Astrocyte (in vitro differentiated cells and primary cell): Measurements from ENCODE around the gene ACOT8. TPM values are rescaled to one million over a fixed set of nuclear protein-coding genes. Genes with fewer than 3 reads are reported as not detected.
A peak's percentile ranks its signal among the peaks of the same experiment; 100 is the strongest.

ENCODE experiments used
- DNase-seq: peaks from one replicate; pipeline ENCODE4 v3.0.0-alpha.2; 2010; ENCODE audit warnings: low read depth
- FAIRE-seq: peaks from 2 replicates; lab custom pipeline; 2011; peaks lifted over from hg19 to GRCh38; lab: Jason Lieb, UNC
- H2AFZ ChIP-seq: 2 replicates; pipeline ENCODE4 v1.6.0; 2012; ENCODE audit warnings: low read depth, low read length, inconsistent platforms
- H3K27ac ChIP-seq: 2 replicates; pipeline ENCODE4 v1.5.1; 2011; ENCODE audit warnings: low read depth, low read length, inconsistent platforms
- H3K27me3 ChIP-seq: 2 replicates; pipeline ENCODE4 v1.6.0; 2011; ENCODE audit warnings: low read length, inconsistent platforms; ENCODE audit not compliant: insufficient read depth
- H3K36me3 ChIP-seq: 2 replicates; pipeline ENCODE4 v1.5.1; 2011; ENCODE audit warnings: low read length, inconsistent platforms; ENCODE audit not compliant: insufficient read depth
- H3K4me1 ChIP-seq: 2 replicates; pipeline ENCODE4 v1.5.1; 2011; ENCODE audit warnings: low read length, inconsistent platforms; ENCODE audit not compliant: insufficient read depth
- H3K4me2 ChIP-seq: 2 replicates; pipeline ENCODE4 v1.6.0; 2012; ENCODE audit warnings: low read length, inconsistent platforms
- H3K4me3 ChIP-seq: 2 replicates; pipeline ENCODE4 v1.5.1; 2011; ENCODE audit warnings: low read depth, mild to moderate bottlenecking, low read length, inconsistent platforms; ENCODE audit not compliant: insufficient read depth
- H3K79me2 ChIP-seq: 2 replicates; pipeline ENCODE4 v1.6.0; 2012; ENCODE audit warnings: mild to moderate bottlenecking, low read length, inconsistent platforms; ENCODE audit not compliant: insufficient read depth
- H3K9ac ChIP-seq: 2 replicates; pipeline ENCODE4 v1.6.0; 2012; ENCODE audit warnings: mild to moderate bottlenecking, low read length, inconsistent platforms
- H3K9me3 ChIP-seq: 2 replicates; pipeline ENCODE4 v1.5.1; 2012; ENCODE audit warnings: low read depth, mild to moderate bottlenecking, low read length, inconsistent platforms; ENCODE audit not compliant: insufficient read depth
- H4K20me1 ChIP-seq: 2 replicates; pipeline ENCODE4 v1.6.0; 2012; ENCODE audit warnings: low read length, inconsistent platforms; ENCODE audit not compliant: insufficient read depth
- H3K27ac Mint-ChIP-seq: one replicate; pipeline ENCODE4 v1.8.0; 2021; ENCODE audit warnings: mild to moderate bottlenecking, mixed read lengths; ENCODE audit not compliant: unreplicated experiment
- H3K27me3 Mint-ChIP-seq: one replicate; pipeline ENCODE4 v1.8.0; 2021; ENCODE audit warnings: low read depth, mixed read lengths; ENCODE audit not compliant: unreplicated experiment
- H3K36me3 Mint-ChIP-seq: one replicate; pipeline ENCODE4 v1.8.0; 2021; ENCODE audit warnings: low read depth, mixed read lengths; ENCODE audit not compliant: unreplicated experiment
- H3K4me1 Mint-ChIP-seq: one replicate; pipeline ENCODE4 v1.8.0; 2021; ENCODE audit warnings: low read depth, mixed read lengths; ENCODE audit not compliant: unreplicated experiment
- H3K4me3 Mint-ChIP-seq: one replicate; pipeline ENCODE4 v1.8.0; 2021; ENCODE audit warnings: mild to moderate bottlenecking, moderate library complexity, mixed read lengths; ENCODE audit not compliant: unreplicated experiment
- H3K9me3 Mint-ChIP-seq: one replicate; pipeline ENCODE4 v1.8.0; 2021; ENCODE audit warnings: mild to moderate bottlenecking, mixed read lengths; ENCODE audit not compliant: unreplicated experiment
- EZH2 ChIP-seq: IDR thresholded peaks from 2 replicates; pipeline ENCODE4 v1.6.1; 2012; ENCODE audit warnings: mild to moderate bottlenecking, low read length, inconsistent platforms; ENCODE audit not compliant: insufficient read depth
- total RNA-seq: library from RNA; stranded (reverse); gene quantifications from 2 replicates; pipeline ENCODE4 v1.2.1, GENCODE V29; 2021
- TF ChIP-seq, protein P1 (sequence below): IDR thresholded peaks from 2 replicates; pipeline ENCODE4 v1.5.1; 2011; ENCODE audit warnings: low read depth, mild to moderate bottlenecking, inconsistent platforms, low read length, moderate library complexity; ENCODE audit not compliant: insufficient read depth

Gene ACOT8
- total RNA-seq, 1 donor from 2014 or later: 22.0 TPM

DNA sequence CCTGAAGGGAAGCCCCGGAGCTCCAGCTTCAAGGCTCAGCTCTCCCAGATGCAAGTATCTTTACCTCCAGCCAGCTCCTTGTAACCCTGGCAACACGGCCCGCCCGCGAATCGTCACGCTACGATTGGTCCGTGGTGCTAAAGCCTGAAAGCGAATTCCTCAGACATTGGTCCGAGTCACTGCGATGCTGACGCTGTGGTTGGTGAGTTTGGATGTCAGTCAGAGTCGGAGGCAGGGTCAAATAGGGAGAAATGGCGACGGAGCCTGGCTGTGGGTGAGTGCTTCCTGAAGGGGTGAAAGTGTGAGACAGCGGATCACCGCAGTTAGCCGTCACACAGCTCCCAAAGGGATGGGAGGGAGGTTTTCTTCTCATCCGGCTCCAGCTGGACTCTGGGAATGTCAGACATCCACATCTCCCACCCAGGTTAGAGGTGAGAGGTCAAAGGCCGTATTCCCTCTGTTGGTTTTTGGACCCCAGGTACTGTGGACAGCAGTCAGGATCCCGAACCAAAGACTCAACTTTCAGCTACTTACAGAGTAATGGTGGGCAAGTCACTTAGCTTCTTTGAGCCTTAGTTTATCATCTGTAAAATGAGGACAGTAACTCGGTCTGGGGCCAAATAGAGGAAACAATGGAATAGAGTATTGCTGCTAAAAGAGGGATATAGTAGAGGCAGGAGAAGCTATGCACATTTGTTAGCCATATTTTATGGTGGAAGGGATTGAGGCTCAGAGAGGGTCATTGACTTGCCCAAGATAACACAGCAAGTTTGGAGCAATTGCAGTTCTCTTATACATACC, 24.0 kb upstream of the ACOT8 start, which contains the start of gene ZSWIM1:
Gene ZSWIM1, plus strand, starts transcription at position 240 of the 801 bp plus-strand sequence. CDS start 1,366 bp downstream, outside the sequence.
- Mint-ChIP-seq H3K27me3 (no peaks in the 10 kb centered on the region), H3K36me3 (peaks cover 19% of the 10 kb centered on the region), H3K9me3 (no peaks in the 10 kb centered on the region)

DNA sequence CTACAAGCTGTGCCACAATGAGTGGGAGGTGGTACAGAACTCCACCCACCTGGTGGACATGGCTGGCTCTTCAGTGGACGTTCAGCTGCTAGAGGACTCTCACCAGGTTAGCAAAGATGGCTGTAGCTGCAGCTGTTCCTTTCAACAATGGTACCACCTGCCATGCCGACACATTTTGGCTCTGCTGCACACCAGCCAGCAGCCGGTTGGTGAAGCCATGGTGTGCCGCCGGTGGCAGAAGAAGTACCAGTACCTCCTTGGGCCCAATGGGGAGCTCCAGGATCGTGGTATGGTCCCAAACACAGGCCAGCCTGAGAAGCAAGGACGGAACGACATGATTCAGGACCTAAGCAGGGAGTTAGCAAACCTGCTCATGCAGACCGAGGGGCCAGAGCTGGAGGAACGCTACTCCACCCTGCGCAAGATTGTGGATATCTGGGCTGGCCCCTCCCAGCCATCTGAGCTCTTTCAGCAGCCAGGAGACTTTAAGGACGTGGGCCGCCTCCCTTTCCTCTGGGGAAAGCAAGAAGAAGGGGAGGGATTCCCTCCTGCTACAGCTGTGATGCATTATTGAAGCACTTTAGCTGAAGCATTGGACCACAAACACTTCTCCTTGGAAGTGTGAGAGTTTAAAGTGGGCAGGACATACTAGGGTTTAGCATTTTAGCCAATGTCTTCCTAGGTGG, 21.0 kb upstream of the ACOT8 start:
- peaks cover 6% of the 10 kb centered on the region for H3K36me3 ChIP-seq
- no peak overlapping the region for H3K27ac ChIP-seq
- Mint-ChIP-seq H3K27me3 (no peaks in the 10 kb centered on the region), H3K4me1 (peaks cover 9% of the 10 kb centered on the region), H3K4me3 (no peak overlapping the region), H3K27ac (no peak overlapping the region), H3K9me3 (no peaks in the 10 kb centered on the region), H3K36me3 (peaks cover 14% of the 10 kb centered on the region)
- TF ChIP-seq, protein P1, sequence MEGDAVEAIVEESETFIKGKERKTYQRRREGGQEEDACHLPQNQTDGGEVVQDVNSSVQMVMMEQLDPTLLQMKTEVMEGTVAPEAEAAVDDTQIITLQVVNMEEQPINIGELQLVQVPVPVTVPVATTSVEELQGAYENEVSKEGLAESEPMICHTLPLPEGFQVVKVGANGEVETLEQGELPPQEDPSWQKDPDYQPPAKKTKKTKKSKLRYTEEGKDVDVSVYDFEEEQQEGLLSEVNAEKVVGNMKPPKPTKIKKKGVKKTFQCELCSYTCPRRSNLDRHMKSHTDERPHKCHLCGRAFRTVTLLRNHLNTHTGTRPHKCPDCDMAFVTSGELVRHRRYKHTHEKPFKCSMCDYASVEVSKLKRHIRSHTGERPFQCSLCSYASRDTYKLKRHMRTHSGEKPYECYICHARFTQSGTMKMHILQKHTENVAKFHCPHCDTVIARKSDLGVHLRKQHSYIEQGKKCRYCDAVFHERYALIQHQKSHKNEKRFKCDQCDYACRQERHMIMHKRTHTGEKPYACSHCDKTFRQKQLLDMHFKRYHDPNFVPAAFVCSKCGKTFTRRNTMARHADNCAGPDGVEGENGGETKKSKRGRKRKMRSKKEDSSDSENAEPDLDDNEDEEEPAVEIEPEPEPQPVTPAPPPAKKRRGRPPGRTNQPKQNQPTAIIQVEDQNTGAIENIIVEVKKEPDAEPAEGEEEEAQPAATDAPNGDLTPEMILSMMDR: no peak
- TF ChIP-seq EZH2: no peak
- no peaks in the 10 kb centered on the region for H3K4me1 ChIP-seq
- FAIRE-seq (no peak), DNase-seq (no peak)
- H4K20me1 ChIP-seq: peaks cover 8% of the 10 kb centered on the region
- no peak overlapping the region for H3K4me2 ChIP-seq
- no peak overlapping the region for H2AFZ ChIP-seq
- no peak overlapping the region for H3K4me3 ChIP-seq
- no peaks in the 10 kb centered on the region for H3K27me3 ChIP-seq
- no peaks in the 10 kb centered on the region for H3K9me3 ChIP-seq
- peaks cover 22% of the 10 kb centered on the region for H3K79me2 ChIP-seq
- no peak overlapping the region for H3K9ac ChIP-seq

More for the DNA sequence above, 24.0 kb upstream of the ACOT8 start, which contains the start of gene ZSWIM1:
- Histone ChIP-seq H2AFZ (peak within 1 kb of the TSS; percentile 72), H3K9me3 (no peaks in the 10 kb centered on the region), H3K27me3 (no peaks in the 10 kb centered on the region), H3K9ac (peak within 1 kb of the TSS; percentile 89), H4K20me1 (peaks cover 17% of the 10 kb centered on the region), H3K4me2 (peak within 1 kb of the TSS; percentile 89), H3K36me3 (peaks cover 12% of the 10 kb centered on the region), H3K4me1 (peaks cover 10% of the 10 kb centered on the region), H3K79me2 (peaks cover 31% of the 10 kb centered on the region), H3K27ac (peak within 1 kb of the TSS; percentile 73), H3K4me3 (peak within 1 kb of the TSS; percentile 92)
- H3K4me3 Mint-ChIP-seq: peak within 1 kb of the TSS; percentile 91
- H3K4me1 Mint-ChIP-seq: peaks cover 18% of the 10 kb centered on the region
- FAIRE-seq: peak; percentile 81
- TF ChIP-seq, protein P1: no peak
- no peak for TF ChIP-seq EZH2
- peak; percentile 96 for DNase-seq
- H3K27ac Mint-ChIP-seq: peak within 1 kb of the TSS; percentile 83
